ENCODE measurements around the gene B3GNT9. TPM values are rescaled to one million over a fixed set of nuclear protein-coding genes. Genes with fewer than 3 reads are reported as not detected.

Gene B3GNT9
- polyA plus RNA-seq, 2 of the 4 experiments (the other 2 are of a cell fraction): 6.8 to 9.3 TPM

GRCh38 chr16:67105881-67106280 is 44.9 kb downstream of the B3GNT9 start (continued):
- TF ChIP-seq REST (IDR thresholded peaks at IDR 0.05) (no peak), CEBPB (IDR thresholded peaks at IDR 0.05) (no peak), CHD2 (IDR thresholded peaks at IDR 0.05; ENCODE audit: low read length, partially characterized antibody) (no peak)

- TF ChIP-seq NR3C1 (IDR thresholded peaks at IDR 0.05) (no peak), EP300 (IDR thresholded peaks at IDR 0.05) (no peak), MAX (IDR thresholded peaks at IDR 0.05) (no peak), PBX3 (IDR thresholded peaks at IDR 0.05) (no peak), E2F6 (IDR thresholded peaks at IDR 0.05; ENCODE audit: borderline replicate concordance, low read depth) (no peak), RARB (CRISPR knock-in tag; IDR thresholded peaks at IDR 0.05) (no peak), SREBF2 (IDR thresholded peaks at IDR 0.05) (no peak), USF2 (IDR thresholded peaks at IDR 0.05) (no peak), ZFP36 (IDR thresholded peaks at IDR 0.05; ENCODE audit: borderline replicate concordance, partially characterized antibody) (no peak), HOXB13 (CRISPR knock-in tag; IDR thresholded peaks at IDR 0.05; ENCODE audit: low read depth) (no peak)
- DNase-seq (ENCODE audit: low read depth in 1 of 2, low spot score in 1 of 2): no peak
- CTCF ChIA-PET: interaction anchor here (0.9 to 3.2 kb wide), 9 partner anchors 10 to 210 kb away, joined by 3 to 18 read pairs (median 4); partner anchors contain the start of gene B3GNT9
- no peak overlapping the region for H3K4me3 ChIP-seq
- POLR2A ChIA-PET: no interaction called here
- no peak for FAIRE-seq
- 97% methylated on average over 2 of the region's 2 CpGs for WGBS (ENCODE audit: missing lambda C conversion rate)
- ATAC-seq: no peak
- no peak overlapping the region for H3K4me2 ChIP-seq
- H3K27ac ChIP-seq: no peak overlapping the region
- H3K4me1 ChIP-seq: 0 out of 3 replicates have a peak, but pooled peaks cover 5% of the 10 kb centered on the region
- no peaks in the 10 kb centered on the region for H3K9me3 ChIP-seq
These were observed 45.6 kb downstream of the B3GNT9 start for GRCh38 chr16:67105246-67105645.

GRCh38 chr16:67104845-67105244 is 46.0 kb downstream of the B3GNT9 start:
- no peak overlapping the region for H3K4me3 ChIP-seq
- H3K4me1 ChIP-seq: 0 out of 3 replicates have a peak, but pooled peaks cover 5% of the 10 kb centered on the region
- FAIRE-seq: no peak
- ChIA-PET CTCF (interaction anchor here (0.8 to 6.1 kb wide), 10 partner anchors 10 to 151 kb away, joined by 3 to 67 read pairs (median 7); partner anchors contain the start of gene CES3), POLR2A (no interaction called here)
- no peaks in the 10 kb centered on the region for H3K9me3 ChIP-seq
- DNase-seq (ENCODE audit: low read depth in 1 of 2, low spot score in 1 of 2): no peak
- TF ChIP-seq ZFP36 (IDR thresholded peaks at IDR 0.05; ENCODE audit: borderline replicate concordance, partially characterized antibody) (no peak), HDAC2 (IDR thresholded peaks at IDR 0.05) (no peak), MAFK (IDR thresholded peaks at IDR 0.05; ENCODE audit: partially characterized antibody) (no peak), POLR2A (IDR thresholded peaks at IDR 0.05; ENCODE audit: low read length) (no peak), RFX5 (IDR thresholded peaks at IDR 0.05) (no peak), TFCP2L1 (CRISPR knock-in tag; IDR thresholded peaks at IDR 0.05) (no peak), FOSL2 (IDR thresholded peaks at IDR 0.05) (no peak), FOSL2 (CRISPR knock-in tag; IDR thresholded peaks at IDR 0.05) (no peak), NFE2L2 (conservative IDR thresholded peaks at IDR 0.05; ENCODE audit: low read length) (no peak), MYC (IDR thresholded peaks at IDR 0.05; ENCODE audit: borderline replicate concordance, low read length) (no peak), KDM1A (IDR thresholded peaks at IDR 0.05; ENCODE audit: low read depth) (no peak), USF2 (IDR thresholded peaks at IDR 0.05) (no peak), BCL3 (IDR thresholded peaks at IDR 0.05) (no peak)
- ATAC-seq: no peak
- H3K4me2 ChIP-seq: no peak overlapping the region
- no peak overlapping the region for H3K27ac ChIP-seq
- 98% methylated on average over 6 of the region's 6 CpGs for whole genome bisulfite sequencing (ENCODE audit: missing lambda C conversion rate)
